GM06990 (cell line): ENCODE results near the gene GALNT7.

Experiments used
- DNase-seq: peaks from one replicate; pipeline ENCODE4 v3.0.0-alpha.2; 2011; ENCODE audit not compliant: insufficient read length; ENCODE audit errors: extremely low read depth
- H3K27me3 ChIP-seq: replicated peaks from 2 replicates; pipeline ENCODE4 v1.6.0; 2011; ENCODE audit warnings: low read length; ENCODE audit not compliant: control insufficient read depth, insufficient read depth
- H3K36me3 ChIP-seq: 2 replicates; pipeline ENCODE4 v1.5.1; 2011; ENCODE audit warnings: low read length; ENCODE audit not compliant: control insufficient read depth, insufficient read depth
- H3K4me3 ChIP-seq: replicated peaks from 2 replicates; pipeline ENCODE4 v1.5.1; 2011; ENCODE audit warnings: low read depth, mild to moderate bottlenecking, control low read depth, low read length
- CTCF ChIP-seq: IDR thresholded peaks from 2 replicates; pipeline ENCODE4 v1.5.1; 2011; ENCODE audit warnings: low read length, control low read depth, mild to moderate bottlenecking, inconsistent platforms; ENCODE audit not compliant: insufficient read depth, poor library complexity, severe bottlenecking

GALNT7 gene

GRCh38 chr4:173145131-173145530 is 23.5 kb upstream of the GALNT7 start:
- DNase-seq, result no peak
- no peaks in the 10 kb centered on the region for H3K36me3 ChIP-seq
- H3K4me3 ChIP-seq, result no peak overlapping the region
- TF ChIP-seq CTCF, result no peak
- H3K27me3 ChIP-seq, result no peaks in the 10 kb centered on the region

GRCh38 chr4:173146456-173146855 is 22.2 kb upstream of the GALNT7 start:
- DNase-seq, result no peak
- Histone ChIP-seq H3K27me3 (no peaks in the 10 kb centered on the region), H3K4me3 (no peak overlapping the region), H3K36me3 (no peaks in the 10 kb centered on the region)
- no peak for TF ChIP-seq CTCF

GRCh38 chr4:173151496-173151895 is 17.1 kb upstream of the GALNT7 start:
- no peak overlapping the region for H3K4me3 ChIP-seq
- no peak for TF ChIP-seq CTCF
- H3K27me3 ChIP-seq, result no peaks in the 10 kb centered on the region
- H3K36me3 ChIP-seq, result no peaks in the 10 kb centered on the region
- no peak for DNase-seq

- DNase-seq, result no peak
- Histone ChIP-seq H3K4me3 (no peak overlapping the region), H3K27me3 (no peaks in the 10 kb centered on the region), H3K36me3 (no peaks in the 10 kb centered on the region)
- no peak for TF ChIP-seq CTCF
These were observed 16.5 kb upstream of the GALNT7 start for GRCh38 chr4:173152104-173152503.

- no peaks in the 10 kb centered on the region for H3K27me3 ChIP-seq
- no peak for DNase-seq
- H3K4me3 ChIP-seq, result no peak overlapping the region
- H3K36me3 ChIP-seq, result no peaks in the 10 kb centered on the region
- TF ChIP-seq CTCF, result no peak
These were observed 15.2 kb upstream of the GALNT7 start for GRCh38 chr4:173153445-173153844.

- Histone ChIP-seq H3K36me3 (no peaks in the 10 kb centered on the region), H3K4me3 (no peak overlapping the region), H3K27me3 (no peaks in the 10 kb centered on the region)
- no peak for TF ChIP-seq CTCF
- no peak for DNase-seq
These were observed 8.8 kb upstream of the GALNT7 start for GRCh38 chr4:173159791-173160190.
